ENCODE measurements around the gene ASXL2.
"Not testable (repeated sequence)": the region's sequence is repeated elsewhere in the genome, so short reads cannot be mapped to it uniquely, and the experiment has no call there.

Gene ASXL2

GRCh38 chr2:25887624-25888242 lies 9.4 kb upstream of the ASXL2 start:
- DNase-seq = no peak

GRCh38 chr2:25885933-25886332 lies 7.6 kb upstream of the ASXL2 start:
- DNase-seq = peak; percentile 83

GRCh38 chr2:25881764-25882163 lies 3.5 kb upstream of the ASXL2 start:
- no peak for DNase-seq

- peak; percentile 89 for DNase-seq
These were observed 945 bp upstream of the ASXL2 start for GRCh38 chr2:25879133-25879730.

GRCh38 chr2:25877431-25878360 lies 591 bp downstream of the ASXL2 start:
- peak; percentile 88 for DNase-seq

GRCh38 chr2:25872134-25872533 lies 6.2 kb downstream of the ASXL2 start:
- DNase-seq = no peak

- no peak for DNase-seq
These were observed 10.8 kb downstream of the ASXL2 start for GRCh38 chr2:25867396-25868003.

GRCh38 chr2:25856377-25856776 lies 21.9 kb downstream of the ASXL2 start:
- no peak for DNase-seq

GRCh38 chr2:25855065-25855464 lies 23.2 kb downstream of the ASXL2 start:
- no peak for DNase-seq

- no peak for DNase-seq
These were observed 23.7 kb downstream of the ASXL2 start for GRCh38 chr2:25854613-25855012.

GRCh38 chr2:25853038-25853638 lies 25.1 kb downstream of the ASXL2 start:
- peak; percentile 2 for DNase-seq

- peak; percentile 77 for DNase-seq
These were observed 26.4 kb downstream of the ASXL2 start for GRCh38 chr2:25851740-25852503.

- DNase-seq = not testable (repeated sequence)
These were observed 27.9 kb downstream of the ASXL2 start for GRCh38 chr2:25850400-25850799.

GRCh38 chr2:25849350-25849749 lies 28.9 kb downstream of the ASXL2 start:
- DNase-seq = not testable (repeated sequence)

GRCh38 chr2:25845843-25846505 lies 32.3 kb downstream of the ASXL2 start:
- no peak for DNase-seq

GRCh38 chr2:25844089-25844488 lies 34.2 kb downstream of the ASXL2 start:
- peak; percentile 1 for DNase-seq

- DNase-seq = peak; percentile 48
These were observed 36.1 kb downstream of the ASXL2 start for GRCh38 chr2:25842155-25842554.

- DNase-seq = no peak
These were observed 40.0 kb downstream of the ASXL2 start for GRCh38 chr2:25838152-25838756.

- DNase-seq = no peak
These were observed 42.4 kb downstream of the ASXL2 start for GRCh38 chr2:25835906-25836305.

GRCh38 chr2:25833566-25833965 lies 44.7 kb downstream of the ASXL2 start:
- no peak for DNase-seq

GRCh38 chr2:25832897-25833296 lies 45.4 kb downstream of the ASXL2 start:
- no peak for DNase-seq
